Measurements from ENCODE around the gene MAP2K2. TPM values are rescaled to one million over a fixed set of nuclear protein-coding genes. Genes with fewer than 3 reads are reported as not detected.
A peak's percentile ranks its signal among the peaks of the same experiment; 100 is the strongest.
"Not testable (repeated sequence)": the region's sequence is repeated elsewhere in the genome, so short reads cannot be mapped to it uniquely, and the experiment has no call there.

The MAP2K2 gene
- total RNA-seq, 2 donors from 2014 or later = 104 to 145 TPM

DNA sequence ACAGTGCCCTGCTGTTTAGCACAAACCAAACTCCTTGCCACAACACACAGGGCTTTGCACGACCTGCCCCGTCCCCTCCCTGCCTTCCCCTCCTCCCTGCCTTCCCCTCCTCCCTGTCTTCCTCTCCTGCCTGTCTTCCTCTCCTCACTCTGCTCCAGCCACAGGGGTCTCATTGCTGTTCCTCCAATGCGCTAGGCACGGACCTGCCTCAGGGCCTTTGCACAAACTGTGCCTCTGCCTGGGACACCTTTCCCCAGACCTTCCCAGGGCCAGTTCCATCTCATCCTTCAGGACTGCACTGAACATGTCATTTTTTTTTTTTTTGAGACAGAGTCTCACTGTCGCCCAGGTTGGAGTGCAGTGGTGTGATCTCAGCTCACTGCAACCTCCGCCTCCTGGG, 27.7 kb upstream of the MAP2K2 start:
- Histone ChIP-seq H3K27me3 (replicated peaks; ENCODE audit: insufficient read depth) (no peaks in the 10 kb centered on the region), H3K36me3 (no peaks in the 10 kb centered on the region), H3K4me1 (replicated peaks) (no peaks in the 10 kb centered on the region), H3K27ac (no peak overlapping the region), H3K4me3 (no peak overlapping the region), H3K9me3 (no peaks in the 10 kb centered on the region)
- WGBS = 70% methylated on average over 6 of the region's 6 CpGs
- TF ChIP-seq, protein P1, sequence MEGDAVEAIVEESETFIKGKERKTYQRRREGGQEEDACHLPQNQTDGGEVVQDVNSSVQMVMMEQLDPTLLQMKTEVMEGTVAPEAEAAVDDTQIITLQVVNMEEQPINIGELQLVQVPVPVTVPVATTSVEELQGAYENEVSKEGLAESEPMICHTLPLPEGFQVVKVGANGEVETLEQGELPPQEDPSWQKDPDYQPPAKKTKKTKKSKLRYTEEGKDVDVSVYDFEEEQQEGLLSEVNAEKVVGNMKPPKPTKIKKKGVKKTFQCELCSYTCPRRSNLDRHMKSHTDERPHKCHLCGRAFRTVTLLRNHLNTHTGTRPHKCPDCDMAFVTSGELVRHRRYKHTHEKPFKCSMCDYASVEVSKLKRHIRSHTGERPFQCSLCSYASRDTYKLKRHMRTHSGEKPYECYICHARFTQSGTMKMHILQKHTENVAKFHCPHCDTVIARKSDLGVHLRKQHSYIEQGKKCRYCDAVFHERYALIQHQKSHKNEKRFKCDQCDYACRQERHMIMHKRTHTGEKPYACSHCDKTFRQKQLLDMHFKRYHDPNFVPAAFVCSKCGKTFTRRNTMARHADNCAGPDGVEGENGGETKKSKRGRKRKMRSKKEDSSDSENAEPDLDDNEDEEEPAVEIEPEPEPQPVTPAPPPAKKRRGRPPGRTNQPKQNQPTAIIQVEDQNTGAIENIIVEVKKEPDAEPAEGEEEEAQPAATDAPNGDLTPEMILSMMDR (IDR thresholded peaks at IDR 0.05) = no peak
- TF ChIP-seq POLR2A (IDR thresholded peaks at IDR 0.05) (no peak), POLR2AphosphoS5 (IDR thresholded peaks at IDR 0.05) (no peak)
- intact Hi-C loops (cut with DNase I) = no loop called here
- DNase-seq (ENCODE audit: low spot score) = no peak

DNA sequence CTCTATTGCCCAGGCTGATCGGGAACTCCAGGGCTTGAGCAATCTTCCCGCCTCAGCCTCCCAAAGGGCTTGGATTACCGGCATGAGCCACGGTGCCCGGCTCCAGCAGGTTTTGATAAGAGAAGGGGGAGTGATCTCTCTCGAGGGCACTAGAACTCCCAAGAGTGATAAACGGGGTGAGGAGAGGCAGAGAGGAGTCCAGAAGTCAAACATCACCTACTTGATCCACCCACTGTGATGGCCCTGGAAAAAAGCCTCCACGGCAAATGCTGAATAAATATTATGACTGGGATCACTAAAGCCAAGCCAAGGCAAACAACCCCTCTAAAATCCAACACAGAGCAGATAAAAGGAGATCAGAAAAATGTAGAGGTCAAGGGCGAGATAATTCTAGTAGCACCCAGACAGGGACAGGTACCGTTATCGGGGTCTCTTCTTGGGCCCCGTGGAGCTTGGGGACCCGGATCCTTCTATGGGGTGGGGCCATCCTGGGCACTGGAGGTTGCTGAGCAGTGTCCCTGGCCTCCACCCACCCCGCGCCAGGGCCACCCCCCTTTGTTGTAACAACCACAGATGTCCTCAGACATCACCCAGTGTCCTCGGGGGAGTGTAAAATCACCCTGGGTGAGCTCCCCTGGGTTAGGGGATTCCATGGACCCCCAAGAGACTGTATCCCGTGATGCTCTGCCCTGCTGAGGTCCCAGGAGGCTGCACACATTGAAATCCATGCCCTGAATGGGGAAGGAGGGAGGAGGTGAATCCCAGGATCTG, 25.8 kb upstream of the MAP2K2 start:
- Histone ChIP-seq H3K9me3 (no peaks in the 10 kb centered on the region), H3K27me3 (replicated peaks; ENCODE audit: insufficient read depth) (no peaks in the 10 kb centered on the region), H3K27ac (peak overlapping the region; percentile 62 to 73), H3K36me3 (no peaks in the 10 kb centered on the region), H3K4me3 (no peak overlapping the region), H3K4me1 (replicated peaks) (no peaks in the 10 kb centered on the region)
- DNase-seq (ENCODE audit: low spot score) = peak; percentile 50
- intact Hi-C loops (cut with DNase I) = loop anchor here (10.0 kb wide), 1 partner anchor 55 kb away; no protein-coding TSS in a partner anchor
- TF ChIP-seq POLR2A (IDR thresholded peaks at IDR 0.05) (no peak), POLR2AphosphoS5 (IDR thresholded peaks at IDR 0.05) (peak; percentile 52)
- 45% methylated on average over 17 of the region's 17 CpGs for WGBS

DNA sequence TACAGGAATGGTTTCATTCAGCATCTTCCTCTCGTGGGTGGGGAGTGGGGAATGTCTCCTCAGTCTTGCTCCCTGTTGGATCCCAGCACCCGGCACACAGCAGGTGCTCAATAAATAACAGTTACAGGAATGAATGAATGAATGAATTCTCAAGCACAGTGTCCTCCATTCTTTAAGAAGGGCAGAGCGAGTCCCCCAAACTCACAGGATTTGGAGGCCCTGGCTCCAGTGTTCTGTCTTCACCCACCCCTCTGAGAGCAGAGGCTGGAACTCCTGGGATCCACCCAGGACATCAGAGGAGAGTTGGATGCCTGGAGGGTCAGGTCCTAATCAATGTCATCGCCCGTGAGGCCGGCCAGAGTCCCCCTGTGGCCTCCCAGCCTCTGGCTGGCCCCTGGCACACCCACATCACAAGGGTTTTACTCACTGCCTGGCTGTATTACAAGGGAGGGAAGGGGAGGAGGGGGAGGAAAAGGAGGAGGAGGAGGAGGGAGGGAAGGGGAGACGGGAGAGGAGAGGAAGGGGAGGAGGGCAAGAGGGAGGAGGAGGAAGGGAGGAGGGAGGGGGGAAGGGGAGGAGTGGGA, 20.8 kb upstream of the MAP2K2 start:
- WGBS = 37% methylated on average over 6 of the region's 7 CpGs
- TF ChIP-seq POLR2A (IDR thresholded peaks at IDR 0.05) (no peak), POLR2AphosphoS5 (IDR thresholded peaks at IDR 0.05) (no peak)
- TF ChIP-seq, protein P1 (IDR thresholded peaks at IDR 0.05) = no peak
- H3K4me3 ChIP-seq = no peak overlapping the region
- no peaks in the 10 kb centered on the region for H3K9me3 ChIP-seq
- DNase-seq (ENCODE audit: low spot score) = no peak
- no peak overlapping the region for H3K27ac ChIP-seq
- intact Hi-C loops (cut with DNase I) = loop anchor here (10.0 kb wide), 1 partner anchor 60 kb away; no protein-coding TSS in a partner anchor
- no peaks in the 10 kb centered on the region for H3K36me3 ChIP-seq
- H3K27me3 ChIP-seq (replicated peaks; ENCODE audit: insufficient read depth) = no peaks in the 10 kb centered on the region
- H3K4me1 ChIP-seq (replicated peaks) = no peaks in the 10 kb centered on the region

DNA sequence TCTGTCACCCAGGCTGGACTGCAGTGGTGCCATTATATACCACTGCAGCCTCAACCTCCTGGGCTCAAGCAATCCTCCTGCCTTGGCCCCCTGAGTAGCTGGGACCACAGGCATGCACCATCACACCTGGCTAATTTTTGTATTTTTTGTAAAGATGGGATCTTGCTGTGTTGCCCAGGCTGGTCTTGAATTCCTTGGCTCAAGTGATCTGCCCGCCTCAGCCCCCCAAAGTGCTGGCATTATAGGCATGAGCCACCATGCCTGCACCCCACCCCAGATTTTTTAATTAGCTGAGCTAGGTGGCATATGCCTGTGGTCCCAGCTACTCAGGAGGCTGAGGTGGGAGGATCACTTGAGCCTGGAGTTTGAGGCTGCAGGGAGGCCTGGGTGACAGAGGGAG, 19.0 kb upstream of the MAP2K2 start:
- H3K27me3 ChIP-seq (replicated peaks; ENCODE audit: insufficient read depth); DNase-seq (ENCODE audit: low spot score); H3K27ac ChIP-seq; H3K36me3 ChIP-seq; H3K4me3 ChIP-seq; H3K9me3 ChIP-seq; H3K4me1 ChIP-seq (replicated peaks): not testable (repeated sequence)
- 96% methylated on average over 1 of the region's 1 CpG for WGBS
- intact Hi-C loops (cut with DNase I) = loop anchor here (10.0 kb wide), 1 partner anchor 62 kb away; no protein-coding TSS in a partner anchor

DNA sequence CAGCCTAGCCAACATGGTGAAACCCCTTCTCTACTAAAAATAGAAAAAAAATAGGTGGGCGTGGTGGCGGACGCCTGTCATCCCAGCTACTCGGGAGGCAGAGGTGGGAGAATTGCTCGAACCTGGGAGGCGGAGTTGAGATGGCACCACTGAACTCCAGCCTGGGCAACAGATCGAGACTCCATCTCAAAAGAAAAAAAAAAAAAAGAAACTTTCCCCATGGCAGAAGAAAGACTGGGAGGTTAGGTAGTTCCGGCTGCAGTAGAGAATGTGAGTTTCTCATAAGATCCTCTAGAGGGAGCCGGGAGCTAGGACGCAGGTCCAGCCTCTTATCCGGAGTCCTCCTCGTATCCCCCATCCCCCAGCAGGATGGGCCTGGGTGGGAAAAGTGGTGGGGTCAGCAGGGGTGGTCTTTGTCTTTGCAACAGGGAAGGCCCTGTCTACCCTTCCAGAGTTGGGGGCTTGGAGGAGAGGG, 16.4 kb upstream of the MAP2K2 start:
- Histone ChIP-seq H3K4me1 (replicated peaks) (no peaks in the 10 kb centered on the region), H3K36me3 (no peaks in the 10 kb centered on the region), H3K9me3 (no peaks in the 10 kb centered on the region), H3K4me3 (no peak overlapping the region), H3K27ac (no peak overlapping the region), H3K27me3 (replicated peaks; ENCODE audit: insufficient read depth) (no peaks in the 10 kb centered on the region)
- TF ChIP-seq, protein P1 (IDR thresholded peaks at IDR 0.05) = peak in 3 of 4 experiments; percentile 41 to 58 (median 57)
- TF ChIP-seq POLR2AphosphoS5 (IDR thresholded peaks at IDR 0.05) (peak; percentile 23), POLR2A (IDR thresholded peaks at IDR 0.05) (no peak)
- peak; percentile 31 for DNase-seq (ENCODE audit: low spot score)
- intact Hi-C loops (cut with DNase I) = loop anchor here (10.0 kb wide), 1 partner anchor 65 kb away; no protein-coding TSS in a partner anchor
- 27% methylated on average over 12 of the region's 12 CpGs for WGBS
